SU-DHL-6 (cell line): Measurements from ENCODE around the gene DDX56.

ENCODE experiments used
- H2AFZ ChIP-seq: fragments of 200-600 bp; sonication (generic); 2 replicates; pipeline ENCODE4 v1.6.1; 2014; ENCODE audit warnings: low read depth, mild to moderate bottlenecking, moderate library complexity, mixed read lengths, antibody characterized with exemption, low read length; ENCODE audit not compliant: severe bottlenecking
- H3F3A ChIP-seq: fragments of 200-600 bp; shearing (Covaris generic); 2 replicates; pipeline ENCODE4 v1.6.0; 2016; ENCODE audit warnings: antibody characterized with exemption, mild to moderate bottlenecking; ENCODE audit not compliant: insufficient read depth
- H3K27ac ChIP-seq: fragments of 200-600 bp; sonication (generic); 2 replicates; pipeline ENCODE4 v1.5.1; 2016; ENCODE audit warnings: low read depth, mild to moderate bottlenecking, low read length, moderate library complexity, mixed read lengths
- H3K27me3 ChIP-seq: fragments of 200-600 bp; sonication (generic), shearing (Covaris generic); 2 replicates; pipeline ENCODE4 v1.6.0; 2014; ENCODE audit warnings: mild to moderate bottlenecking, low read length
- H3K36me3 ChIP-seq: fragments of 200-600 bp; sonication (generic); 2 replicates; pipeline ENCODE4 v1.6.1; 2014; ENCODE audit warnings: mild to moderate bottlenecking, low read length, mixed read lengths
- H3K4me2 ChIP-seq: fragments of 300-600, 200-600 bp; shearing (Covaris generic), sonication (generic); 2 replicates; pipeline ENCODE4 v1.6.0; 2014; ENCODE audit warnings: low read length, low read depth, mild to moderate bottlenecking; ENCODE audit not compliant: poor library complexity, severe bottlenecking
- H3K4me3 ChIP-seq: fragments of 200-600 bp; sonication (generic); 2 replicates; pipeline ENCODE4 v1.5.1; 2014; ENCODE audit warnings: antibody characterized with exemption, low read length, mild to moderate bottlenecking, mixed read lengths; ENCODE audit not compliant: insufficient read depth, poor library complexity, severe bottlenecking
- H3K79me2 ChIP-seq: fragments of 200-600 bp; sonication (generic); 2 replicates; pipeline ENCODE4 v1.6.1; 2014; ENCODE audit warnings: mild to moderate bottlenecking, low read length, moderate library complexity; ENCODE audit not compliant: insufficient read depth
- H3K9ac ChIP-seq: fragments of 200-600 bp; sonication (generic); 2 replicates; pipeline ENCODE4 v1.7.0; 2014; ENCODE audit warnings: mild to moderate bottlenecking, low read length
- H3K9me2 ChIP-seq: fragments of 200-600 bp; sonication (generic); replicated peaks from 2 replicates; pipeline ENCODE4 v1.6.1; 2014; ENCODE audit warnings: low read length; ENCODE audit not compliant: insufficient read depth
- H3K9me3 ChIP-seq: fragments of 200-600 bp; sonication (generic); 2 replicates; pipeline ENCODE4 v1.6.1; 2014; ENCODE audit warnings: low read length, mixed read lengths; ENCODE audit not compliant: insufficient read depth
- H4K20me1 ChIP-seq: fragments of 200-600 bp; sonication (generic); 2 replicates; pipeline ENCODE4 v1.6.1; 2014; ENCODE audit warnings: low read depth, mild to moderate bottlenecking, antibody characterized with exemption, low read length, moderate library complexity, mixed read lengths
- EZH2phosphoT487 ChIP-seq: fragments of 200-600 bp; sonication (generic), shearing (Covaris generic); conservative IDR thresholded peaks from 2 replicates; pipeline ENCODE4 v1.6.1; 2018; ENCODE audit warnings: mild to moderate bottlenecking, antibody characterized with exemption, low read length, moderate library complexity, mixed read lengths
- TF ChIP-seq, protein P1 (sequence below): fragments of 200-600 bp; sonication (generic); IDR thresholded peaks from one replicate; pipeline ENCODE4 v1.5.1; 2017; ENCODE audit warnings: antibody characterized with exemption, mild to moderate bottlenecking, low read length, moderate library complexity; ENCODE audit not compliant: insufficient read depth, poor library complexity, severe bottlenecking

Gene DDX56

GRCh38 chr7:44607141-44608068 lies 33.7 kb upstream of the DDX56 start:
- peak overlapping the region; percentile 51 for H3K27ac ChIP-seq
- peaks cover 55% of the 10 kb centered on the region for H3K79me2 ChIP-seq
- H3F3A ChIP-seq = no peaks in the 10 kb centered on the region
- H2AFZ ChIP-seq = no peak overlapping the region
- no peak for TF ChIP-seq EZH2phosphoT487
- TF ChIP-seq, protein P1, sequence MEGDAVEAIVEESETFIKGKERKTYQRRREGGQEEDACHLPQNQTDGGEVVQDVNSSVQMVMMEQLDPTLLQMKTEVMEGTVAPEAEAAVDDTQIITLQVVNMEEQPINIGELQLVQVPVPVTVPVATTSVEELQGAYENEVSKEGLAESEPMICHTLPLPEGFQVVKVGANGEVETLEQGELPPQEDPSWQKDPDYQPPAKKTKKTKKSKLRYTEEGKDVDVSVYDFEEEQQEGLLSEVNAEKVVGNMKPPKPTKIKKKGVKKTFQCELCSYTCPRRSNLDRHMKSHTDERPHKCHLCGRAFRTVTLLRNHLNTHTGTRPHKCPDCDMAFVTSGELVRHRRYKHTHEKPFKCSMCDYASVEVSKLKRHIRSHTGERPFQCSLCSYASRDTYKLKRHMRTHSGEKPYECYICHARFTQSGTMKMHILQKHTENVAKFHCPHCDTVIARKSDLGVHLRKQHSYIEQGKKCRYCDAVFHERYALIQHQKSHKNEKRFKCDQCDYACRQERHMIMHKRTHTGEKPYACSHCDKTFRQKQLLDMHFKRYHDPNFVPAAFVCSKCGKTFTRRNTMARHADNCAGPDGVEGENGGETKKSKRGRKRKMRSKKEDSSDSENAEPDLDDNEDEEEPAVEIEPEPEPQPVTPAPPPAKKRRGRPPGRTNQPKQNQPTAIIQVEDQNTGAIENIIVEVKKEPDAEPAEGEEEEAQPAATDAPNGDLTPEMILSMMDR = no peak
- H3K4me3 ChIP-seq = peak overlapping the region; percentile 61
- no peaks in the 10 kb centered on the region for H3K27me3 ChIP-seq
- H3K36me3 ChIP-seq = no peaks in the 10 kb centered on the region
- H3K4me2 ChIP-seq = peak overlapping the region; percentile 83
- H3K9me3 ChIP-seq = no peaks in the 10 kb centered on the region
- peak overlapping the region; percentile 65 for H3K9ac ChIP-seq
- H3K9me2 ChIP-seq = no peaks in the 10 kb centered on the region
- H4K20me1 ChIP-seq = no peaks in the 10 kb centered on the region

- Histone ChIP-seq H3K9me3 (no peaks in the 10 kb centered on the region), H3K9me2 (no peaks in the 10 kb centered on the region), H3K4me2 (peak within 1 kb of the TSS; percentile 86), H4K20me1 (no peaks in the 10 kb centered on the region), H3K27me3 (no peaks in the 10 kb centered on the region), H3K36me3 (no peaks in the 10 kb centered on the region), H2AFZ (peak within 1 kb of the TSS; percentile 86), H3F3A (peaks cover 4% of the 10 kb centered on the region; the same call in 1 of the 2 replicates), H3K27ac (peak within 1 kb of the TSS; percentile 77), H3K79me2 (peaks cover 46% of the 10 kb centered on the region), H3K9ac (peak within 1 kb of the TSS; percentile 65), H3K4me3 (peak within 1 kb of the TSS; percentile 77)
- no peak for TF ChIP-seq EZH2phosphoT487
- TF ChIP-seq, protein P1 = no peak
Measured at GRCh38 chr7:44606341-44607140, 32.8 kb upstream of the DDX56 start, which contains the start of gene OGDH. Gene OGDH (plus strand): TSS chr7:44606627. CDS start chr7:44624344, 17,717 bp downstream.

- H3F3A ChIP-seq = peaks cover 4% of the 10 kb centered on the region; the same call in 1 of the 2 replicates
- H3K9ac ChIP-seq = no peak overlapping the region
- H4K20me1 ChIP-seq = no peaks in the 10 kb centered on the region
- no peaks in the 10 kb centered on the region for H3K27me3 ChIP-seq
- TF ChIP-seq, protein P1 = no peak
- no peak for TF ChIP-seq EZH2phosphoT487
- H3K4me2 ChIP-seq = no peak overlapping the region
- H2AFZ ChIP-seq = no peak overlapping the region
- H3K27ac ChIP-seq = no peak overlapping the region
- no peaks in the 10 kb centered on the region for H3K36me3 ChIP-seq
- no peaks in the 10 kb centered on the region for H3K9me3 ChIP-seq
- no peak overlapping the region for H3K4me3 ChIP-seq
- H3K9me2 ChIP-seq = no peaks in the 10 kb centered on the region
- peaks cover 30% of the 10 kb centered on the region for H3K79me2 ChIP-seq
Measured at GRCh38 chr7:44604941-44605340, 31.2 kb upstream of the DDX56 start.
